GM23338 (cell line): ENCODE measurements around the gene GAS6. TPM values are rescaled to one million over a fixed set of nuclear protein-coding genes. Genes with fewer than 3 reads are reported as not detected.

Experiments used
- ATAC-seq: fragments of 200-7000 bp; cut with Tn5 transposase; 3 replicates; pipeline ENCODE4 v1.9.1; 2020
- DNase-seq: peaks from one replicate; pipeline ENCODE4 v3.0.0-alpha.2; 2015; ENCODE audit warnings: low spot score
- H2AFZ ChIP-seq: fragments of 200-600 bp; sonication (generic); 2 replicates; pipeline ENCODE4 v1.8.0; 2016; ENCODE audit warnings: antibody characterized with exemption, mild to moderate bottlenecking, moderate library complexity
- H3F3A ChIP-seq: fragments of 200-600 bp; sonication (generic); replicated peaks from 2 replicates; pipeline ENCODE4 v1.8.0; 2017; ENCODE audit warnings: antibody characterized with exemption, mixed run types, low read depth
- H3K27ac ChIP-seq: fragments of 200-600 bp; sonication (generic); 2 replicates; pipeline ENCODE4 v1.6.1; 2016; ENCODE audit warnings: low read depth
- H3K27me3 ChIP-seq: fragments of 200-600 bp; sonication (generic); 2 replicates; pipeline ENCODE4 v1.8.0; 2016; ENCODE audit warnings: mild to moderate bottlenecking, mixed run types, moderate library complexity; ENCODE audit not compliant: insufficient read depth
- H3K36me3 ChIP-seq: fragments of 200-600 bp; sonication (generic); 2 replicates; pipeline ENCODE4 v1.8.0; 2016; ENCODE audit warnings: mild to moderate bottlenecking; ENCODE audit not compliant: insufficient read depth
- H3K4me1 ChIP-seq: fragments of 200-600 bp; sonication (generic); 2 replicates; pipeline ENCODE4 v1.8.0; 2016; ENCODE audit warnings: mild to moderate bottlenecking, moderate library complexity; ENCODE audit not compliant: insufficient read depth
- H3K4me2 ChIP-seq: fragments of 200-600 bp; sonication (generic); 2 replicates; pipeline ENCODE4 v1.7.1; 2017; ENCODE audit warnings: mixed run types
- H3K4me3 ChIP-seq: fragments of 200-600 bp; sonication (generic); 2 replicates; pipeline ENCODE4 v1.6.1; 2016; ENCODE audit warnings: mixed run types
- H3K79me2 ChIP-seq: fragments of 200-600 bp; sonication (generic); replicated peaks from 2 replicates; pipeline ENCODE4 v1.8.0; 2017; ENCODE audit warnings: mild to moderate bottlenecking; ENCODE audit not compliant: insufficient read depth
- H3K9me2 ChIP-seq: fragments of 200-600 bp; sonication (generic); 2 replicates; pipeline ENCODE4 v1.8.0; 2017; ENCODE audit not compliant: insufficient read depth
- H4K20me1 ChIP-seq: fragments of 200-600 bp; sonication (generic); replicated peaks from 2 replicates; pipeline ENCODE4 v1.8.0; 2017; ENCODE audit warnings: mild to moderate bottlenecking; ENCODE audit not compliant: insufficient read depth
- H3K27ac Mint-ChIP-seq: 2 replicates; pipeline ENCODE4 v1.8.0; 2020; ENCODE audit warnings: inconsistent platforms, mild to moderate bottlenecking, moderate library complexity, mixed read lengths
- H3K27me3 Mint-ChIP-seq: 3 replicates; pipeline ENCODE4 v1.8.0; 2022; ENCODE audit warnings: low read depth, mild to moderate bottlenecking, moderate library complexity, mixed read lengths, inconsistent platforms; ENCODE audit not compliant: insufficient read depth, poor library complexity
- H3K36me3 Mint-ChIP-seq: 3 replicates; pipeline ENCODE4 v1.8.0; 2021; ENCODE audit warnings: low read depth, mild to moderate bottlenecking, inconsistent platforms, moderate library complexity, mixed read lengths
- H3K4me1 Mint-ChIP-seq: 3 replicates; pipeline ENCODE4 v1.8.0; 2020; ENCODE audit warnings: mild to moderate bottlenecking, inconsistent platforms, mixed read lengths
- H3K4me3 Mint-ChIP-seq: 3 replicates; pipeline ENCODE4 v1.8.0; 2021; ENCODE audit warnings: moderate library complexity, mild to moderate bottlenecking, inconsistent platforms, mixed read lengths
- H3K9me3 Mint-ChIP-seq: 3 replicates; pipeline ENCODE4 v1.8.0; 2020; ENCODE audit warnings: moderate library complexity, mild to moderate bottlenecking, inconsistent platforms, mixed read lengths
- CREB1 ChIP-seq: fragments of 250-450 bp; sonication (Bioruptor Pico); IDR thresholded peaks from 2 replicates; pipeline ENCODE4 v1.5.0; 2020; ENCODE audit warnings: low read depth, mild to moderate bottlenecking, moderate library complexity
- CTCF ChIP-seq, 2 experiments: fragments of 200-600 bp in 1 of 2; sonication (generic) in 1 of 2; conservative IDR thresholded peaks; 2 replicates each; pipeline versions ENCODE4 v1.5.1 to v1.6.1; 2016 to 2017; ENCODE audit warnings: antibody characterized with exemption in 2 of 2, low read depth in 2 of 2, mild to moderate bottlenecking in 2 of 2, moderate library complexity in 1 of 2
- ETS1 ChIP-seq: IDR thresholded peaks from 2 replicates; pipeline ENCODE4 v1.6.1; 2016; ENCODE audit warnings: antibody characterized with exemption
- EZH2 ChIP-seq: fragments of 200-600 bp; sonication (generic); IDR thresholded peaks from one replicate; pipeline ENCODE4 v1.8.0; 2017; ENCODE audit warnings: antibody characterized with exemption, mild to moderate bottlenecking, low read depth; ENCODE audit not compliant: unreplicated experiment
- EZH2phosphoT487 ChIP-seq: fragments of 200-600 bp; sonication (generic); IDR thresholded peaks from one replicate; pipeline ENCODE4 v1.8.1; 2018; ENCODE audit warnings: antibody characterized with exemption; ENCODE audit not compliant: unreplicated experiment
- JUNB ChIP-seq: IDR thresholded peaks from one replicate; pipeline ENCODE4 v1.6.1; 2016; ENCODE audit warnings: antibody characterized with exemption; ENCODE audit not compliant: unreplicated experiment
- NANOG ChIP-seq: IDR thresholded peaks from 2 replicates; pipeline ENCODE4 v1.6.1; 2016; ENCODE audit warnings: antibody characterized with exemption, borderline replicate concordance
- POLR2AphosphoS5 ChIP-seq: IDR thresholded peaks from 2 replicates; pipeline ENCODE4 v1.6.1; 2016; ENCODE audit warnings: antibody characterized with exemption, low read depth
- STAT1 ChIP-seq: IDR thresholded peaks from one replicate; pipeline ENCODE4 v1.6.1; 2016; ENCODE audit warnings: antibody characterized with exemption; ENCODE audit not compliant: unreplicated experiment
- ZNF114 ChIP-seq: fragments of 250-450 bp; sonication (Bioruptor Pico); IDR thresholded peaks from 2 replicates; pipeline ENCODE4 v1.5.0; 2020; ENCODE audit warnings: mild to moderate bottlenecking, moderate library complexity
- ZNF331 ChIP-seq: fragments of 250-450 bp; sonication (Bioruptor Pico); IDR thresholded peaks from 2 replicates; pipeline ENCODE4 v1.5.0; 2020; ENCODE audit warnings: low read depth, mild to moderate bottlenecking, moderate library complexity
- polyA plus RNA-seq: library from polyadenylated mRNA; unstranded; fragments of >200 nt; fragmentation: Nextera tagmentation; extraction: Ambion mirVana; gene quantifications from 2 replicates; pipeline ENCODE4 v1.2.1, GENCODE V29; 2016
- total RNA-seq: library from RNA; depleted of rRNA; stranded (reverse); fragments of >200 nt; shearing (Covaris generic); gene quantifications from 2 replicates; pipeline ENCODE4 v1.2.3, GENCODE V29; 2014
- TF ChIP-seq, protein P1 (sequence below): fragments of 250-450 bp; sonication (Bioruptor Pico); IDR thresholded peaks from 2 replicates; pipeline ENCODE4 v1.5.0; 2020; ENCODE audit warnings: mild to moderate bottlenecking, moderate library complexity
- TF ChIP-seq, protein P2 (sequence below): IDR thresholded peaks from one replicate; pipeline ENCODE4 v1.6.1; 2018; ENCODE audit warnings: antibody characterized with exemption; ENCODE audit not compliant: unreplicated experiment

The GAS6 gene
- total and polyA plus RNA-seq, 2 experiments from 2014 or later, result 7.9 to 21.2 TPM

DNA sequence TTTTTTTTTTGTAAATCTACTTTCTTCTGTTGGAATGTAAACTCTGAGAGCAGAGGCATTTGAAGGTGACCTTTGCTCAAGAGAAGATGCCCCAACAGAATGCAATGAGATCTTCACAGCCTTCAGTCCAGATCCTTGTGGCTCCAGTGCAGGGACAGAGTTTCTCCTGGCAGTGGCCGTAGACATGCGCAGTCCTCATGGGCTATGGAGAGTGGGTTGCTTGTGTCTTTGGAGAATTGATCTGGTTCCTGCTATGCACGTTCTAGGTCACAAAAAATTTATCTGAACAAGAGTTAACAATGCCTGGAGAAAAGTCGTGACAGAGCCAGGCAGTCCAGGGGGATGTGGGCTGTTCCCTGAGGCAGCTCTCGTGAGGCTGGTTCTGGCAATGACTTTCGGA lies 74.7 kb downstream of the GAS6 start:
- ATAC-seq (no peak), DNase-seq (no peak)
- peaks cover 12% of the 10 kb centered on the region for H3K9me3 Mint-ChIP-seq
- H3K27me3 Mint-ChIP-seq, result peaks cover 9% of the 10 kb centered on the region
- no peak overlapping the region for H2AFZ ChIP-seq
- no peaks in the 10 kb centered on the region for H3K4me1 ChIP-seq
- TF ChIP-seq CTCF (conservative IDR thresholded peaks at IDR 0.05; ENCODE audit: low read depth in 2 of 2), result no peak
- no peak for TF ChIP-seq STAT1
- TF ChIP-seq, protein P1, sequence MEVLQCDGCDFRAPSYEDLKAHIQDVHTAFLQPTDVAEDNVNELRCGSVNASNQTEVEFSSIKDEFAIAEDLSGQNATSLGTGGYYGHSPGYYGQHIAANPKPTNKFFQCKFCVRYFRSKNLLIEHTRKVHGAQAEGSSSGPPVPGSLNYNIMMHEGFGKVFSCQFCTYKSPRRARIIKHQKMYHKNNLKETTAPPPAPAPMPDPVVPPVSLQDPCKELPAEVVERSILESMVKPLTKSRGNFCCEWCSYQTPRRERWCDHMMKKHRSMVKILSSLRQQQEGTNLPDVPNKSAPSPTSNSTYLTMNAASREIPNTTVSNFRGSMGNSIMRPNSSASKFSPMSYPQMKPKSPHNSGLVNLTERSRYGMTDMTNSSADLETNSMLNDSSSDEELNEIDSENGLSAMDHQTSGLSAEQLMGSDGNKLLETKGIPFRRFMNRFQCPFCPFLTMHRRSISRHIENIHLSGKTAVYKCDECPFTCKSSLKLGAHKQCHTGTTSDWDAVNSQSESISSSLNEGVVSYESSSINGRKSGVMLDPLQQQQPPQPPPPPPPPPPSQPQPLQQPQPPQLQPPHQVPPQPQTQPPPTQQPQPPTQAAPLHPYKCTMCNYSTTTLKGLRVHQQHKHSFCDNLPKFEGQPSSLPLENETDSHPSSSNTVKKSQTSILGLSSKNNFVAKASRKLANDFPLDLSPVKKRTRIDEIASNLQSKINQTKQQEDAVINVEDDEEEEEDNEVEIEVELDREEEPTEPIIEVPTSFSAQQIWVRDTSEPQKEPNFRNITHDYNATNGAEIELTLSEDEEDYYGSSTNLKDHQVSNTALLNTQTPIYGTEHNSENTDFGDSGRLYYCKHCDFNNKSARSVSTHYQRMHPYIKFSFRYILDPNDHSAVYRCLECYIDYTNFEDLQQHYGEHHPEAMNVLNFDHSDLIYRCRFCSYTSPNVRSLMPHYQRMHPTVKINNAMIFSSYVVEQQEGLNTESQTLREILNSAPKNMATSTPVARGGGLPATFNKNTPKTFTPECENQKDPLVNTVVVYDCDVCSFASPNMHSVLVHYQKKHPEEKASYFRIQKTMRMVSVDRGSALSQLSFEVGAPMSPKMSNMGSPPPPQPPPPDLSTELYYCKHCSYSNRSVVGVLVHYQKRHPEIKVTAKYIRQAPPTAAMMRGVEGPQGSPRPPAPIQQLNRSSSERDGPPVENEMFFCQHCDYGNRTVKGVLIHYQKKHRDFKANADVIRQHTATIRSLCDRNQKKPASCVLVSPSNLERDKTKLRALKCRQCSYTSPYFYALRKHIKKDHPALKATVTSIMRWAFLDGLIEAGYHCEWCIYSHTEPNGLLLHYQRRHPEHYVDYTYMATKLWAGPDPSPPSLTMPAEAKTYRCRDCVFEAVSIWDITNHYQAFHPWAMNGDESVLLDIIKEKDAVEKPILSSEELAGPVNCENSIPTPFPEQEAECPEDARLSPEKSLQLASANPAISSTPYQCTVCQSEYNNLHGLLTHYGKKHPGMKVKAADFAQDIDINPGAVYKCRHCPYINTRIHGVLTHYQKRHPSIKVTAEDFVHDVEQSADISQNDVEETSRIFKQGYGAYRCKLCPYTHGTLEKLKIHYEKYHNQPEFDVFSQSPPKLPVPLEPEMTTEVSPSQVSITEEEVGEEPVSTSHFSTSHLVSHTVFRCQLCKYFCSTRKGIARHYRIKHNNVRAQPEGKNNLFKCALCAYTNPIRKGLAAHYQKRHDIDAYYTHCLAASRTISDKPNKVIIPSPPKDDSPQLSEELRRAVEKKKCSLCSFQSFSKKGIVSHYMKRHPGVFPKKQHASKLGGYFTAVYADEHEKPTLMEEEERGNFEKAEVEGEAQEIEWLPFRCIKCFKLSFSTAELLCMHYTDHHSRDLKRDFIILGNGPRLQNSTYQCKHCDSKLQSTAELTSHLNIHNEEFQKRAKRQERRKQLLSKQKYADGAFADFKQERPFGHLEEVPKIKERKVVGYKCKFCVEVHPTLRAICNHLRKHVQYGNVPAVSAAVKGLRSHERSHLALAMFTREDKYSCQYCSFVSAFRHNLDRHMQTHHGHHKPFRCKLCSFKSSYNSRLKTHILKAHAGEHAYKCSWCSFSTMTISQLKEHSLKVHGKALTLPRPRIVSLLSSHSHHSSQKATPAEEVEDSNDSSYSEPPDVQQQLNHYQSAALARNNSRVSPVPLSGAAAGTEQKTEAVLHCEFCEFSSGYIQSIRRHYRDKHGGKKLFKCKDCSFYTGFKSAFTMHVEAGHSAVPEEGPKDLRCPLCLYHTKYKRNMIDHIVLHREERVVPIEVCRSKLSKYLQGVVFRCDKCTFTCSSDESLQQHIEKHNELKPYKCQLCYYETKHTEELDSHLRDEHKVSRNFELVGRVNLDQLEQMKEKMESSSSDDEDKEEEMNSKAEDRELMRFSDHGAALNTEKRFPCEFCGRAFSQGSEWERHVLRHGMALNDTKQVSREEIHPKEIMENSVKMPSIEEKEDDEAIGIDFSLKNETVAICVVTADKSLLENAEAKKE (CRISPR knock-in tag), result no peak
- no peak for TF ChIP-seq ZNF331 (CRISPR knock-in tag)
- no peak for TF ChIP-seq EZH2phosphoT487
- TF ChIP-seq JUNB, result no peak
- no peak for TF ChIP-seq EZH2
- no peak for TF ChIP-seq ZNF114 (CRISPR knock-in tag)
- no peak for TF ChIP-seq CREB1 (CRISPR knock-in tag)
- TF ChIP-seq, protein P2, sequence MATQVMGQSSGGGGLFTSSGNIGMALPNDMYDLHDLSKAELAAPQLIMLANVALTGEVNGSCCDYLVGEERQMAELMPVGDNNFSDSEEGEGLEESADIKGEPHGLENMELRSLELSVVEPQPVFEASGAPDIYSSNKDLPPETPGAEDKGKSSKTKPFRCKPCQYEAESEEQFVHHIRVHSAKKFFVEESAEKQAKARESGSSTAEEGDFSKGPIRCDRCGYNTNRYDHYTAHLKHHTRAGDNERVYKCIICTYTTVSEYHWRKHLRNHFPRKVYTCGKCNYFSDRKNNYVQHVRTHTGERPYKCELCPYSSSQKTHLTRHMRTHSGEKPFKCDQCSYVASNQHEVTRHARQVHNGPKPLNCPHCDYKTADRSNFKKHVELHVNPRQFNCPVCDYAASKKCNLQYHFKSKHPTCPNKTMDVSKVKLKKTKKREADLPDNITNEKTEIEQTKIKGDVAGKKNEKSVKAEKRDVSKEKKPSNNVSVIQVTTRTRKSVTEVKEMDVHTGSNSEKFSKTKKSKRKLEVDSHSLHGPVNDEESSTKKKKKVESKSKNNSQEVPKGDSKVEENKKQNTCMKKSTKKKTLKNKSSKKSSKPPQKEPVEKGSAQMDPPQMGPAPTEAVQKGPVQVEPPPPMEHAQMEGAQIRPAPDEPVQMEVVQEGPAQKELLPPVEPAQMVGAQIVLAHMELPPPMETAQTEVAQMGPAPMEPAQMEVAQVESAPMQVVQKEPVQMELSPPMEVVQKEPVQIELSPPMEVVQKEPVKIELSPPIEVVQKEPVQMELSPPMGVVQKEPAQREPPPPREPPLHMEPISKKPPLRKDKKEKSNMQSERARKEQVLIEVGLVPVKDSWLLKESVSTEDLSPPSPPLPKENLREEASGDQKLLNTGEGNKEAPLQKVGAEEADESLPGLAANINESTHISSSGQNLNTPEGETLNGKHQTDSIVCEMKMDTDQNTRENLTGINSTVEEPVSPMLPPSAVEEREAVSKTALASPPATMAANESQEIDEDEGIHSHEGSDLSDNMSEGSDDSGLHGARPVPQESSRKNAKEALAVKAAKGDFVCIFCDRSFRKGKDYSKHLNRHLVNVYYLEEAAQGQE, result no peak
- TF ChIP-seq ETS1, result no peak
- no peak for TF ChIP-seq POLR2AphosphoS5
- no peak for TF ChIP-seq NANOG
- no peaks in the 10 kb centered on the region for H4K20me1 ChIP-seq
- no peaks in the 10 kb centered on the region for H3K79me2 ChIP-seq
- H3K27ac Mint-ChIP-seq, result no peak overlapping the region
- H3K4me1 Mint-ChIP-seq, result no peaks in the 10 kb centered on the region
- H3K36me3 ChIP-seq, result no peaks in the 10 kb centered on the region
- H3K9me2 ChIP-seq, result no peaks in the 10 kb centered on the region
- H3K27ac ChIP-seq, result no peak overlapping the region
- H3F3A ChIP-seq, result no peaks in the 10 kb centered on the region
- H3K36me3 Mint-ChIP-seq, result peaks cover 11% of the 10 kb centered on the region
- H3K27me3 ChIP-seq, result no peaks in the 10 kb centered on the region
- H3K4me3 ChIP-seq, result no peak overlapping the region
- no peak overlapping the region for H3K4me2 ChIP-seq
- H3K4me3 Mint-ChIP-seq, result no peak overlapping the region
